Activated B cell treated with CpG ODN at 0.5 μM for 24 hours (primary cell): ENCODE measurements around the gene FKBP6. TPM values are rescaled to one million over a fixed set of nuclear protein-coding genes. Genes with fewer than 3 reads are reported as not detected.
A peak's percentile ranks its signal among the peaks of the same experiment; 100 is the strongest.

Experiments
- ATAC-seq: fragments of 200-7000 bp; cut with Tn5 transposase; one replicate; pipeline ENCODE4 v1.10.0; 2021; ENCODE audit warnings: low read depth, mild to moderate bottlenecking, moderate library complexity
- CTCF ChIA-PET: fragments of 350-600 bp; sonication (Branson Sonifier 250); formaldehyde crosslinking; loops from one replicate; lab custom pipeline; 2021; ENCODE audit warnings: antibody characterized with exemption; lab: Charles Lee
- POLR2A ChIA-PET: fragments of 350-600 bp; sonication (Branson Sonifier 250); formaldehyde crosslinking; loops from one replicate; lab custom pipeline; 2021; ENCODE audit warnings: antibody characterized with exemption; lab: Charles Lee
- DNase-seq: peaks from one replicate; pipeline ENCODE4 v3.0.0; 2022
- H3K27ac Mint-ChIP-seq: one replicate; pipeline ENCODE4 v1.8.0; 2020; ENCODE audit warnings: mixed read lengths
- H3K27me3 Mint-ChIP-seq: one replicate; pipeline ENCODE4 v1.8.0; 2021; ENCODE audit warnings: mixed read lengths
- H3K36me3 Mint-ChIP-seq: one replicate; pipeline ENCODE4 v1.8.0; 2021; ENCODE audit warnings: low read depth, mixed read lengths
- H3K4me1 Mint-ChIP-seq: one replicate; pipeline ENCODE4 v1.8.0; 2021; ENCODE audit warnings: mixed read lengths
- H3K4me3 Mint-ChIP-seq: one replicate; pipeline ENCODE4 v1.8.0; 2020; ENCODE audit warnings: mild to moderate bottlenecking, mixed read lengths
- H3K9me3 Mint-ChIP-seq: one replicate; pipeline ENCODE4 v1.8.0; 2020; ENCODE audit warnings: mixed read lengths
- CTCF ChIP-seq: fragments of 200-600 bp; IDR thresholded peaks from one replicate; pipeline ENCODE4 v1.8.0; 2022; ENCODE audit warnings: antibody characterized with exemption, mild to moderate bottlenecking
- intact Hi-C: fragments of 100-400 bp; cut with micrococcal nuclease; formaldehyde crosslinking; loops from one replicate; pipeline ENCODE4 v1.15.1; 2024
- total RNA-seq: library from RNA; stranded (reverse); gene quantifications from 2 replicates; pipeline ENCODE4 v1.2.3, GENCODE V29; 2022

Gene FKBP6
- total RNA-seq, 1 donor from 2014 or later = not detected

- no peak overlapping the region for H3K4me3 Mint-ChIP-seq
- ATAC-seq (no peak), DNase-seq (no peak)
- H3K27me3 Mint-ChIP-seq = peaks cover 11% of the 10 kb centered on the region
- no peaks in the 10 kb centered on the region for H3K36me3 Mint-ChIP-seq
- intact Hi-C loops = no loop called here
- POLR2A ChIA-PET = no interaction called here
- no peak overlapping the region for H3K27ac Mint-ChIP-seq
- TF ChIP-seq CTCF = no peak
- CTCF ChIA-PET = no interaction called here
- peaks cover 11% of the 10 kb centered on the region for H3K4me1 Mint-ChIP-seq
- no peaks in the 10 kb centered on the region for H3K9me3 Mint-ChIP-seq
These were observed 36.2 kb downstream of the FKBP6 start for GRCh38 chr7:73364006-73364728.

- Mint-ChIP-seq H3K27me3 (peaks cover 3% of the 10 kb centered on the region), H3K4me1 (peaks cover 11% of the 10 kb centered on the region), H3K36me3 (no peaks in the 10 kb centered on the region), H3K4me3 (no peak overlapping the region), H3K9me3 (no peaks in the 10 kb centered on the region), H3K27ac (no peak overlapping the region)
- no peak for DNase-seq
- intact Hi-C loops = no loop called here
- no peak for TF ChIP-seq CTCF
- peak; percentile 57 for ATAC-seq
- POLR2A ChIA-PET = no interaction called here
- CTCF ChIA-PET = no interaction called here
These were observed 38.2 kb downstream of the FKBP6 start for GRCh38 chr7:73366127-73366526.

- ChIA-PET CTCF (no interaction called here), POLR2A (no interaction called here)
- ATAC-seq = no peak
- Mint-ChIP-seq H3K27me3 (peaks cover 3% of the 10 kb centered on the region), H3K4me3 (no peak overlapping the region), H3K36me3 (no peaks in the 10 kb centered on the region), H3K27ac (no peak overlapping the region), H3K9me3 (no peaks in the 10 kb centered on the region), H3K4me1 (peaks cover 11% of the 10 kb centered on the region)
- no peak for DNase-seq
- intact Hi-C loops = no loop called here
- no peak for TF ChIP-seq CTCF
These were observed 39.0 kb downstream of the FKBP6 start for GRCh38 chr7:73366990-73367389.

- POLR2A ChIA-PET = no interaction called here
- H3K4me1 Mint-ChIP-seq = peaks cover 11% of the 10 kb centered on the region
- no peak for TF ChIP-seq CTCF
- intact Hi-C loops = no loop called here
- DNase-seq (no peak), ATAC-seq (no peak)
- CTCF ChIA-PET = no interaction called here
- no peaks in the 10 kb centered on the region for H3K36me3 Mint-ChIP-seq
- H3K27ac Mint-ChIP-seq = no peak overlapping the region
- H3K4me3 Mint-ChIP-seq = no peak overlapping the region
- H3K9me3 Mint-ChIP-seq = no peaks in the 10 kb centered on the region
- peaks cover 7% of the 10 kb centered on the region for H3K27me3 Mint-ChIP-seq
These were observed 41.0 kb downstream of the FKBP6 start for GRCh38 chr7:73369009-73369408.

- no peak overlapping the region for H3K4me3 Mint-ChIP-seq
- CTCF ChIA-PET = no interaction called here
- H3K4me1 Mint-ChIP-seq = peaks cover 11% of the 10 kb centered on the region
- TF ChIP-seq CTCF = no peak
- H3K9me3 Mint-ChIP-seq = no peaks in the 10 kb centered on the region
- H3K27ac Mint-ChIP-seq = no peak overlapping the region
- no peak for DNase-seq
- intact Hi-C loops = no loop called here
- POLR2A ChIA-PET = no interaction called here
- peaks cover 7% of the 10 kb centered on the region for H3K27me3 Mint-ChIP-seq
- no peak for ATAC-seq
- H3K36me3 Mint-ChIP-seq = no peaks in the 10 kb centered on the region
These were observed 41.7 kb downstream of the FKBP6 start for GRCh38 chr7:73369622-73370021.
